DND-41 (cell line): ENCODE results near the gene C5orf34.

ENCODE experiments used
- CTCF ChIP-seq: IDR thresholded peaks from 2 replicates; pipeline ENCODE4 v1.5.1; 2012; ENCODE audit warnings: borderline replicate concordance, low read length, moderate library complexity, mild to moderate bottlenecking; ENCODE audit not compliant: poor library complexity, severe bottlenecking; ENCODE audit errors: extremely low read depth
- EZH2 ChIP-seq: IDR thresholded peaks from 3 replicates; pipeline ENCODE4 v1.6.1; 2012; ENCODE audit warnings: borderline replicate concordance, low read depth, mild to moderate bottlenecking, moderate library complexity, low read length, inconsistent platforms; ENCODE audit not compliant: severe bottlenecking

- TF ChIP-seq CTCF, result no peak
- no peak for TF ChIP-seq EZH2
These were observed 29.5 kb downstream of the C5orf34 start for GRCh38 chr5:43485406-43485805.
